ENCODE data around the gene ZNF616. TPM values are rescaled to one million over a fixed set of nuclear protein-coding genes. Genes with fewer than 3 reads are reported as not detected.

ZNF616 gene
- total RNA-seq, 4 donors from 2014 or later: 3.0 to 6.6 (median 4.3) TPM

Small RNA genes lying within 50 kb of the gene (small RNA-seq; reads per million reads assigned to genes)
- gene RPL37P23: 0 reads per million in 3 donors

Other genes starting within 250 kb of the ZNF616 start
- gene ZNF649, start 234.9 kb downstream of the ZNF616 start, total RNA-seq: 10 to 100 TPM in 3 of 4 donors, 1 to 10 TPM in 1; 9.1 to 15.0 (median 13.6) TPM
- gene ZNF613, start 212.5 kb downstream of the ZNF616 start, total RNA-seq: 1 to 10 TPM; 4.2 to 8.3 (median 5.5) TPM
- 10 to 100 TPM in 3 of 4 donors, 1 to 10 TPM in 1; 9.2 to 14.6 (median 12.7) TPM for gene ZNF350, start 153.1 kb downstream of the ZNF616 start, total RNA-seq
- 10 to 100 TPM; 13.4 to 17.6 (median 15.2) TPM for gene ZNF615, start 131.7 kb downstream of the ZNF616 start, total RNA-seq
- 10 to 100 TPM in 1 of 4 donors, 1 to 10 TPM in 3; 5.8 to 10.3 (median 7.7) TPM for gene ZNF614, start 111.6 kb downstream of the ZNF616 start, total RNA-seq
- 10 to 100 TPM in 1 of 4 donors, 1 to 10 TPM in 3; 8.6 to 10.1 (median 9.2) TPM for gene ZNF432, start 91.1 kb downstream of the ZNF616 start, total RNA-seq
- gene ZNF841, start 44.2 kb downstream of the ZNF616 start, total RNA-seq: 10 to 100 TPM; 11.3 to 13.7 (median 12.5) TPM
- gene ZNF836, start 31.7 kb upstream of the ZNF616 start, total RNA-seq: 10 to 100 TPM in 2 of 4 donors, 1 to 10 TPM in 2; 5.8 to 13.1 (median 9.1) TPM
- 100 to 1,000 TPM; 192 to 304 (median 221) TPM for gene PPP2R1A, start 50.1 kb upstream of the ZNF616 start, total RNA-seq
- gene ZNF766, start 129.6 kb upstream of the ZNF616 start, total RNA-seq: 10 to 100 TPM in 2 of 4 donors, 1 to 10 TPM in 2; 8.3 to 13.9 (median 10.8) TPM
- gene ZNF480, start 157.2 kb upstream of the ZNF616 start, total RNA-seq: 1 to 10 TPM; 6.0 to 10.0 (median 7.2) TPM
- 1 to 10 TPM; 1.3 to 3.2 (median 2.2) TPM for gene ZNF610, start 196.3 kb upstream of the ZNF616 start, total RNA-seq
- 10 to 100 TPM; 16.8 to 30.3 (median 28.1) TPM for gene ZNF880, start 230.0 kb upstream of the ZNF616 start, total RNA-seq

Data from esophagus muscularis mucosa (tissue), 4 donors.